ENCODE measurements around the gene ASB5.
"Not testable (repeated sequence)": the region's sequence is repeated elsewhere in the genome, so short reads cannot be mapped to it uniquely, and the experiment has no call there.

ASB5 gene

DNA sequence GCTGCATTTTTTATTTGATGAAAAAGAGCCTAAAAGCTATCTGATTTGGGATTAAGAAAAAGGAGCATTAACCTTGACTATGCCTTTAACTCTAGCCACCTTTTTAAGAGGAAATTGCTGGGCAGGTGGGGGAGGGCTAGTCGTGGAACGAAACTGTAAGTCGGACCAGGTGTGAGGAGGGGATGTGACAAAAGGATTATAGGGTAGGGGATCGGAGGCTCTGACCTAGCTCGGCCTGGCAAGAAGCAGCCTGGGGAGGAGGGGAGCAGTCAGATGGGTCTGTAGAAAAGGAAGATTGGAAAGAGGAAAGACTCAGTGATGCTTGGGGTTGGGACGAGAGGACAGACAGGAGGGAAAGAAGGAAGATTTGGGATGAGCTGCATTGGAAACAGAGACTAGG lies 29.6 kb upstream of the ASB5 start:
- Histone ChIP-seq H3K4me1 (ENCODE audit: insufficient read depth, low read length) (no peaks in the 10 kb centered on the region; the same call in 1 of the 2 replicates), H3K9me3 (ENCODE audit: insufficient read depth, low read depth, low read length) (no peaks in the 10 kb centered on the region), H3K27me3 (ENCODE audit: insufficient read depth, low read length) (no peaks in the 10 kb centered on the region), H3K4me3 (ENCODE audit: low read length) (no peak overlapping the region), H3K27ac (ENCODE audit: low read length) (no peak overlapping the region), H3K9ac (ENCODE audit: low read depth, low read length) (no peak overlapping the region), H3K36me3 (ENCODE audit: insufficient read depth, low read depth, low read length) (no peaks in the 10 kb centered on the region)

DNA sequence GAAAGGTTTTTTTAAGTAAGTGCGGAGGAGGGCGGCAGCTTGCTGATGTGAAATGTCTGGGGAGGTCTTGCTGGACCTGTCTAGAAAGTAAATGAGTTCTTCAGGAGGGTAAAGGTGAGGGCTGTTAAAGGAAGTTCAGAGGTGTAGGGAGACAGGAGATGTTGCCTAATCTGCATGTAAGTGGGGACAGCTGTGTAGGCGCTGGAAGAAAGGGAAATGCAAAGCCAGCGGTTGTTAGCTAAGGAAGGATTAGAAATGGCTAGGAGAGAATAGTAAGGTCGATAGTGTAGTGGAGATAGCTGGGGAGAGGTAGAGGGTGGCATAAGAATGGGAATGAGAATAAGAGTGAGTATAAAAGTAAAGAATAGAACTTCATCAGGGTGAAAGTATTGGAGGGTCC lies 26.9 kb upstream of the ASB5 start:
- H3K36me3 ChIP-seq (ENCODE audit: insufficient read depth, low read depth, low read length); H3K4me3 ChIP-seq (ENCODE audit: low read length); H3K4me1 ChIP-seq (ENCODE audit: insufficient read depth, low read length); H3K9ac ChIP-seq (ENCODE audit: low read depth, low read length); H3K27me3 ChIP-seq (ENCODE audit: insufficient read depth, low read length); H3K9me3 ChIP-seq (ENCODE audit: insufficient read depth, low read depth, low read length); H3K27ac ChIP-seq (ENCODE audit: low read length): not testable (repeated sequence)

- H3K27me3 ChIP-seq (ENCODE audit: insufficient read depth, low read length): no peaks in the 10 kb centered on the region
- H3K27ac ChIP-seq (ENCODE audit: low read length): no peak overlapping the region
- no peak overlapping the region for H3K9ac ChIP-seq (ENCODE audit: low read depth, low read length)
- H3K36me3 ChIP-seq (ENCODE audit: insufficient read depth, low read depth, low read length): no peaks in the 10 kb centered on the region
- no peaks in the 10 kb centered on the region; the same call in 1 of the 2 replicates for H3K4me1 ChIP-seq (ENCODE audit: insufficient read depth, low read length)
- H3K9me3 ChIP-seq (ENCODE audit: insufficient read depth, low read depth, low read length): no peaks in the 10 kb centered on the region
- H3K4me3 ChIP-seq (ENCODE audit: low read length): no peak overlapping the region
Measured at GRCh38 chr4:176293660-176294059, 24.6 kb upstream of the ASB5 start.

DNA sequence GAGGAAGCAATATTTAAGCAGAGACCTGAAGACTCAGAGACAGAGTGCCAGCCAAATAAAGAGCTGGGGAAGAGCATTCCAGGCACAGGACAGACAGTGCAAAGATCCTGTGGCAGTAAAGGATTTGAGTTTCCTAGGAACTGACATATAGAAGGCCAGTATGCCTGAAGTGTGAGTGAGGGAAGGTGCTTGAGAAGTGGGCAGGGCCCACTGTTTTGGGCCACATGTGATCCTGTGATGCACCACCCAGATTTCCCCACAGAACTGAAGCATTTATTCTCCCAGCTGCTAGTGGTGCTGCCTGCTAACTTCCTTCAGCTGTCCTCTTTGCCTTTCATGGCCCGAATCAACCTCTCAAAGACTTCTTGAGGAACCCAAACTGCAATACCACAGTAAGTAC lies 23.9 kb upstream of the ASB5 start:
- Histone ChIP-seq H3K27me3 (ENCODE audit: insufficient read depth, low read length) (no peaks in the 10 kb centered on the region), H3K4me3 (ENCODE audit: low read length) (no peak overlapping the region), H3K9me3 (ENCODE audit: insufficient read depth, low read depth, low read length) (no peaks in the 10 kb centered on the region), H3K27ac (ENCODE audit: low read length) (no peak overlapping the region), H3K4me1 (ENCODE audit: insufficient read depth, low read length) (no peaks in the 10 kb centered on the region; the same call in 1 of the 2 replicates), H3K36me3 (ENCODE audit: insufficient read depth, low read depth, low read length) (no peaks in the 10 kb centered on the region), H3K9ac (ENCODE audit: low read depth, low read length) (no peak overlapping the region)

DNA sequence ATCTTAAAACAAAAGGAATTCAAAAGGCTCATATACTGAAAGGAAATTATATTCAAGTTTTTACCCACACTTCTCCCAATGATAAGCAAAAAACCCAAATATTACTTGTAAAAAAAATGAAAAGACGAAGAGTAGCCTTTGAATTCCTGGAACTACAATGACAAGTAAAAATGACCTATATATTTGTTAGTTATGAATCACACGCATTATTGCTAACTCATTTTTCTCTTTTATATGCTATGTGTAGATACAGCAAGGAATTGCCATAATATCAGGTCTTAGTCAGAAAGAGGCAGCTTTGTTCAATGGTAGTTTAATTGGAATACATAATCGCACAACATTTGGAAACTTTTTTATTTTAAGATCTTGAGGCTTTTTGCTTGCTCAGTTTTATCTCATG lies 22.7 kb upstream of the ASB5 start:
- Histone ChIP-seq H3K27ac (ENCODE audit: low read length) (no peak overlapping the region), H3K9me3 (ENCODE audit: insufficient read depth, low read depth, low read length) (no peaks in the 10 kb centered on the region), H3K4me1 (ENCODE audit: insufficient read depth, low read length) (no peaks in the 10 kb centered on the region; the same call in 1 of the 2 replicates), H3K27me3 (ENCODE audit: insufficient read depth, low read length) (no peaks in the 10 kb centered on the region), H3K9ac (ENCODE audit: low read depth, low read length) (no peak overlapping the region), H3K4me3 (ENCODE audit: low read length) (no peak overlapping the region), H3K36me3 (ENCODE audit: insufficient read depth, low read depth, low read length) (no peaks in the 10 kb centered on the region)

GRCh38 chr4:176290520-176290919 lies 21.5 kb upstream of the ASB5 start:
- Histone ChIP-seq H3K36me3 (ENCODE audit: insufficient read depth, low read depth, low read length) (no peaks in the 10 kb centered on the region), H3K9ac (ENCODE audit: low read depth, low read length) (no peak overlapping the region), H3K4me3 (ENCODE audit: low read length) (no peak overlapping the region), H3K27me3 (ENCODE audit: insufficient read depth, low read length) (no peaks in the 10 kb centered on the region), H3K4me1 (ENCODE audit: insufficient read depth, low read length) (no peaks in the 10 kb centered on the region), H3K27ac (ENCODE audit: low read length) (no peak overlapping the region), H3K9me3 (ENCODE audit: insufficient read depth, low read depth, low read length) (no peaks in the 10 kb centered on the region)

- Histone ChIP-seq H3K4me1 (ENCODE audit: insufficient read depth, low read length) (no peaks in the 10 kb centered on the region), H3K9ac (ENCODE audit: low read depth, low read length) (no peak overlapping the region), H3K36me3 (ENCODE audit: insufficient read depth, low read depth, low read length) (no peaks in the 10 kb centered on the region), H3K9me3 (ENCODE audit: insufficient read depth, low read depth, low read length) (no peaks in the 10 kb centered on the region), H3K27me3 (ENCODE audit: insufficient read depth, low read length) (no peaks in the 10 kb centered on the region), H3K27ac (ENCODE audit: low read length) (no peak overlapping the region), H3K4me3 (ENCODE audit: low read length) (no peak overlapping the region)
Measured at GRCh38 chr4:176289561-176289960, 20.5 kb upstream of the ASB5 start.

- H3K4me1 ChIP-seq (ENCODE audit: insufficient read depth, low read length): no peaks in the 10 kb centered on the region
- no peaks in the 10 kb centered on the region for H3K36me3 ChIP-seq (ENCODE audit: insufficient read depth, low read depth, low read length)
- H3K4me3 ChIP-seq (ENCODE audit: low read length): no peak overlapping the region
- H3K9me3 ChIP-seq (ENCODE audit: insufficient read depth, low read depth, low read length): no peaks in the 10 kb centered on the region
- no peak overlapping the region for H3K27ac ChIP-seq (ENCODE audit: low read length)
- H3K9ac ChIP-seq (ENCODE audit: low read depth, low read length): no peak overlapping the region
- H3K27me3 ChIP-seq (ENCODE audit: insufficient read depth, low read length): no peaks in the 10 kb centered on the region
Measured at GRCh38 chr4:176288020-176288419, 19.0 kb upstream of the ASB5 start.

DNA sequence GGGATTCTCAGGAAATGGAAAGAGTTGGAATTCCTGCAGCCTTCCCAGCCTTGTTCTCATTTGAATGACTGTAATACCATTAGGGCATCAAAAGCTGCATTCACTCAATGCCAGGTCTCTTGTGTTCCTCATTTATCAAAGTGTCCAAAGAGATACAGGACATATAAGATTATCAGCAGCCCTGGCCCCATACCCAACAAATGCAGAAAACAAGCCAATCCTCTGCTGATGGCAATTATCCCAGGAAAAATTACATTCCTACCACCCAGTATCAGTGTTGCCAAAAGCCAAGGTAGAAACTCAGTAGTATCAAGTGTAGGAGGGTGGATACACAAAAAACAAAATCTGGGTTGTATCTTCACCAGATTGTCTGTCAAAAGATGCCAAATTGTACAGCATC lies 18.5 kb upstream of the ASB5 start:
- H3K9ac ChIP-seq (ENCODE audit: low read depth, low read length): no peak overlapping the region
- H3K27me3 ChIP-seq (ENCODE audit: insufficient read depth, low read length): no peaks in the 10 kb centered on the region
- H3K4me3 ChIP-seq (ENCODE audit: low read length): no peak overlapping the region
- H3K9me3 ChIP-seq (ENCODE audit: insufficient read depth, low read depth, low read length): no peaks in the 10 kb centered on the region
- no peaks in the 10 kb centered on the region for H3K36me3 ChIP-seq (ENCODE audit: insufficient read depth, low read depth, low read length)
- H3K4me1 ChIP-seq (ENCODE audit: insufficient read depth, low read length): no peaks in the 10 kb centered on the region
- no peak overlapping the region for H3K27ac ChIP-seq (ENCODE audit: low read length)

GRCh38 chr4:176286728-176287127 lies 17.7 kb upstream of the ASB5 start:
- Histone ChIP-seq H3K4me1 (ENCODE audit: insufficient read depth, low read length) (no peaks in the 10 kb centered on the region), H3K4me3 (ENCODE audit: low read length) (no peak overlapping the region), H3K9me3 (ENCODE audit: insufficient read depth, low read depth, low read length) (no peaks in the 10 kb centered on the region), H3K9ac (ENCODE audit: low read depth, low read length) (no peak overlapping the region), H3K27ac (ENCODE audit: low read length) (no peak overlapping the region), H3K36me3 (ENCODE audit: insufficient read depth, low read depth, low read length) (no peaks in the 10 kb centered on the region), H3K27me3 (ENCODE audit: insufficient read depth, low read length) (no peaks in the 10 kb centered on the region)

DNA sequence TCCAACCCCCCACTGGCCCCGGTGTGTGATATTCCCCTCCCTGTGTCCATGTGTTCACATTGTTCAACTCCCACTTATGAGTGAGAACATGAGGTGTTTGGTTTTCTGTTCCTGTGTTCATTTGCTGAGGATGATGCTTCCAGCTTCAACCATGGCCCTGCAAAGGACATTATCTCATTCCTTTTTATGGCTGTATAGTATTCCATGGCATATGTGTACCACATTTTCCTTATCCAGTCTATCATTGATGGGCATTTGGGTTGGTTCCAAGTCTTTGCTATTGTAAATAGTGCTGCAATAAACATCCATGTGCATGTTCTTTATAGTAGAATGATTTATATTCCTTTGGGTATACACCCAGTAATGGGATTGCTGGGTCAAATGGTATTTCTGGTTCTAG lies 10.5 kb upstream of the ASB5 start:
- not testable (repeated sequence) for H3K9ac ChIP-seq (ENCODE audit: low read depth, low read length); H3K27ac ChIP-seq (ENCODE audit: low read length); H3K4me3 ChIP-seq (ENCODE audit: low read length); H3K36me3 ChIP-seq (ENCODE audit: insufficient read depth, low read depth, low read length); H3K9me3 ChIP-seq (ENCODE audit: insufficient read depth, low read depth, low read length); H3K27me3 ChIP-seq (ENCODE audit: insufficient read depth, low read length); H3K4me1 ChIP-seq (ENCODE audit: insufficient read depth, low read length)

DNA sequence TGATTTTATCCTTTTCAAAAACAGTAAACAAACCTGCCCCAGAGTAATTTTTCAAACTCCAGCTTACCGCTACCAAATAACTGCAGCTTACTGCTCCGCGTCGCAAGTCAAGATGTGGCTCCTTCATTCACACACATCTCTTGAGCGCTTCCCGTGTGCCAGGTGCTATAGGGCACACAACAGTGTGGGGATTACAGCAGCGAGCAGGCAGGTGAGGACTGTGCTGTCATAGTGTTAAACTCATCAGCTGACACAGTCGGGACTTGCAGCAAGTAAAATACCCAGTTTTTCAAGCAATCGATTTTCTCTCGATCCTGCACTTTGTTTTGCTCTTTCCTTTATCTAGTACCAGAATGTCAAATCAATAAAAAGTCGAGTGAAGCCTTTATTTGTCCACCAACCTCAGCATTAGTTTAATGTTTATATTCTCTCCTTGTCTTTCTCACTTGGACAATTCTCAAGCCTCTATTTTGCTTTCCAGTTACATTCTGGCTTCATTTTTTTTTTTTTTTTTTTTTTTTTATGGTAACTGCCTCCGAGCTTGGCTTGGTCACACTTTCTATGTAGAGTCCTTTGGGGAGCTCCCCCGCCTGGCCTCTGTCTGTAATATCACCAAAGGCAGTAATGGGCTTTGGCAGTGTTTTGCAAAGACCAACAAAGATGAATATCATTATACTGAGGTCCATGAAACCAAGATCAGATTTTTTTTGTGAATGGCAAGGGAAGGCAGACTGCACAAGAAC lies 8.3 kb upstream of the ASB5 start:
- Histone ChIP-seq H3K27me3 (ENCODE audit: insufficient read depth, low read length) (no peaks in the 10 kb centered on the region), H3K4me3 (ENCODE audit: low read length) (no peak overlapping the region), H3K27ac (ENCODE audit: low read length) (no peak overlapping the region), H3K9ac (ENCODE audit: low read depth, low read length) (peak overlapping the region; percentile 32; the same call in 1 of the 2 replicates), H3K9me3 (ENCODE audit: insufficient read depth, low read depth, low read length) (no peaks in the 10 kb centered on the region), H3K4me1 (ENCODE audit: insufficient read depth, low read length) (no peaks in the 10 kb centered on the region), H3K36me3 (ENCODE audit: insufficient read depth, low read depth, low read length) (no peaks in the 10 kb centered on the region)
